Transverse colon (tissue), 4 donors: Measurements from ENCODE around the gene VASP. TPM values are rescaled to one million over a fixed set of nuclear protein-coding genes. Genes with fewer than 3 reads are reported as not detected.

ENCODE experiments used
- DNase-seq: peaks from one replicate; pipeline ENCODE4 v3.0.0-alpha.2; 2019
- H3K27ac ChIP-seq, 4 donors: fragments of 200-600 bp; sonication (generic); 2 replicates each; pipeline ENCODE4 v1.5.1; 2016 to 2018; ENCODE audit warnings: inconsistent platforms in 4 of 4
- H3K27me3 ChIP-seq: fragments of 200-600 bp; sonication (generic); 2 replicates; pipeline ENCODE4 v1.5.1; 2017; ENCODE audit warnings: inconsistent platforms
- H3K36me3 ChIP-seq, 4 donors: fragments of 200-600 bp; sonication (generic); 2 replicates each; pipeline ENCODE4 v1.5.1; 2017 to 2019; ENCODE audit warnings: inconsistent platforms in 4 of 4
- H3K4me1 ChIP-seq, 4 donors: fragments of 200-600 bp; sonication (generic); 2 replicates each; pipeline ENCODE4 v1.5.1; 2017 to 2020; ENCODE audit warnings: inconsistent platforms in 4 of 4
- H3K4me3 ChIP-seq, 4 donors: fragments of 200-600 bp; sonication (generic); 1 replicate in 1 of 4; 2 replicates in 3 of 4; pipeline versions ENCODE4 v1.5.1 to v1.6.1; 2017 to 2019; ENCODE audit warnings: inconsistent platforms in 4 of 4
- H3K9me3 ChIP-seq, 2 donors: fragments of 200-600 bp; sonication (generic); 2 replicates each; pipeline ENCODE4 v1.5.1; 2017 to 2019; ENCODE audit warnings: inconsistent platforms in 2 of 2
- CTCF ChIP-seq, 5 experiments: fragments of 200-600 bp in 3 of 5; fragments of 450-650 bp in 2 of 5; sonication (generic) in 3 of 5; IDR thresholded peaks; 1 replicate in 2 of 5; 2 replicates in 3 of 5; pipeline ENCODE4 v1.5.1; 2016 to 2017; ENCODE audit warnings: antibody characterized with exemption in 5 of 5, inconsistent platforms in 3 of 5, mild to moderate bottlenecking in 2 of 5, moderate library complexity in 1 of 5
- EP300 ChIP-seq: sonication (generic); formaldehyde crosslinking; IDR thresholded peaks from one replicate; pipeline ENCODE4 v1.6.1; 2017; ENCODE audit warnings: antibody characterized with exemption, low read depth
- POLR2A ChIP-seq: fragments of 450-650 bp; IDR thresholded peaks from one replicate; pipeline ENCODE4 v1.6.1; 2016; ENCODE audit warnings: antibody characterized with exemption, mild to moderate bottlenecking, moderate library complexity
- POLR2AphosphoS5 ChIP-seq, 3 donors: sonication (generic); formaldehyde crosslinking; IDR thresholded peaks; one replicate each; pipeline ENCODE4 v1.6.1; 2016; ENCODE audit warnings: antibody characterized with exemption in 3 of 3
- WGBS, 2 donors: methylation state at CpG; one replicate each; pipeline ENCODE4 v1.1.5; 2018; ENCODE audit warnings: low coverage in 1 of 2; 5-methylcytosine and 5-hydroxymethylcytosine counted together
- in situ Hi-C, 4 donors: fragments of 200-750 bp; cut with MboI; loops; one replicate each; pipeline versions ENCODE4 v1.15.0 to v1.15.1; 2017; ENCODE audit warnings: low sequenced_read_pairs in 3 of 4, low pct_ligation_motif_present in 1 of 4, low pct_unique_long_range_greater_than_20kb in 1 of 4
- intact Hi-C: fragments of 100-400 bp; cut with DNase I; formaldehyde crosslinking; loops from one replicate; pipeline ENCODE4 v1.15.1; 2023; ENCODE audit warnings: low total_unique reads
- total RNA-seq, 4 donors: library from RNA; depleted of rRNA; stranded (reverse); fragments of >200 nt; gene quantifications; one replicate each; pipeline ENCODE4 v1.1.0, GENCODE V29; 2016

VASP gene
- total RNA-seq, 4 donors from 2014 or later, result 167 to 465 (median 204) TPM

GRCh38 chr19:45574526-45574925 lies 67.2 kb downstream of the VASP start:
- in situ Hi-C loops, result no loop called here
- Histone ChIP-seq H3K4me1 (peaks cover 9 to 43% (median 34%) of the 10 kb centered on the region in 4 donors), H3K27me3 (no peaks in the 10 kb centered on the region), H3K4me3 (no peak overlapping the region), H3K27ac (peak overlapping the region in 1 of 4 donors; percentile 11), H3K9me3 (no peaks in the 10 kb centered on the region), H3K36me3 (no peaks in the 10 kb centered on the region)
- intact Hi-C loops, result no loop called here
- no peak for DNase-seq
- WGBS, 2 donors, result 78% methylated on average over 4 of the region's 4 CpGs; no CpG with 5 or more reads in 1 of the 2 donors
- TF ChIP-seq EP300 (no peak), POLR2A (no peak), CTCF (IDR thresholded peaks at IDR 0.05) (no peak)

GRCh38 chr19:45575216-45575615 lies 67.9 kb downstream of the VASP start:
- no peak for DNase-seq
- no peak overlapping the region for H3K4me3 ChIP-seq
- H3K27me3 ChIP-seq, result no peaks in the 10 kb centered on the region
- no peaks in the 10 kb centered on the region for H3K9me3 ChIP-seq
- in situ Hi-C loops (no loop called here), intact Hi-C loops (no loop called here)
- no peak for TF ChIP-seq POLR2A
- no peak for TF ChIP-seq CTCF (IDR thresholded peaks at IDR 0.05)
- TF ChIP-seq EP300, result no peak
- no peak for TF ChIP-seq POLR2AphosphoS5 (IDR thresholded peaks at IDR 0.05)
- WGBS, 2 donors, result 71 to 83% methylated on average over 2 to 5 of the region's 5 CpGs
- H3K27ac ChIP-seq, result peak overlapping the region in 3 of 4 donors; percentile 11 to 85 (median 78)
- no peaks in the 10 kb centered on the region for H3K36me3 ChIP-seq
- H3K4me1 ChIP-seq, result peaks cover 9 to 40% (median 31%) of the 10 kb centered on the region in 4 donors

Other genes with a start within 250 kb of the VASP start
- gene CKM, start 184.6 kb upstream of the VASP start, total RNA-seq, result 10 to 100 TPM in 2 of 4 donors, 1 to 10 TPM in 1, not detected in 1; 4.0 to 32.2 (median 27.9) TPM
- not detected for gene KLC3, start 166.7 kb upstream of the VASP start, total RNA-seq
- 10 to 100 TPM in 1 of 4 donors, 1 to 10 TPM in 3; 3.0 to 46.2 (median 9.2) TPM for gene ERCC2, start 136.9 kb upstream of the VASP start, total RNA-seq
- gene PPP1R13L, start 102.4 kb upstream of the VASP start, total RNA-seq, result 100 to 1,000 TPM in 1 of 4 donors, 10 to 100 TPM in 3; 28.5 to 298 (median 44.4) TPM
- 1 to 10 TPM in 3 of 4 donors, under 1 TPM in 1; 1.00 to 3.5 (median 1.2) TPM for gene POLR1G, start 100.8 kb upstream of the VASP start, total RNA-seq
- 10 to 100 TPM; 38.8 to 42.6 (median 40.0) TPM for gene ERCC1, start 83.6 kb upstream of the VASP start, total RNA-seq
- 10 to 100 TPM; 14.5 to 64.7 (median 25.6) TPM for gene FOSB, start 39.5 kb upstream of the VASP start, total RNA-seq
- 10 to 100 TPM in 1 of 4 donors, 1 to 10 TPM in 1, not detected in 2; 5.7 to 13.5 TPM for gene RTN2, start 10.4 kb upstream of the VASP start, total RNA-seq
- gene PPM1N, start 9.0 kb upstream of the VASP start, total RNA-seq, result 1 to 10 TPM in 2 of 4 donors, under 1 TPM in 1, not detected in 1; 1.00 to 4.3 (median 1.4) TPM
- 10 to 100 TPM in 1 of 4 donors, 1 to 10 TPM in 3; 6.7 to 10.8 (median 8.6) TPM for gene OPA3, start 77.3 kb downstream of the VASP start, total RNA-seq
- 1 to 10 TPM in 1 of 4 donors, under 1 TPM in 3; 0.27 to 1.4 (median 0.43) TPM for gene GPR4, start 94.7 kb downstream of the VASP start, total RNA-seq
- gene EML2, start 131.9 kb downstream of the VASP start, total RNA-seq, result 10 to 100 TPM; 40.8 to 64.3 (median 60.0) TPM
- gene GIPR, start 160.7 kb downstream of the VASP start, total RNA-seq, result 10 to 100 TPM; 10.1 to 40.4 (median 14.1) TPM
- 100 to 1,000 TPM in 2 of 4 donors, 10 to 100 TPM in 2; 39.3 to 407 (median 93.4) TPM for gene SNRPD2, start 184.5 kb downstream of the VASP start, total RNA-seq
- 10 to 100 TPM in 1 of 4 donors, 1 to 10 TPM in 2, under 1 TPM in 1; 0.75 to 17.3 (median 7.2) TPM for gene QPCTL, start 185.2 kb downstream of the VASP start, total RNA-seq
- 10 to 100 TPM; 14.1 to 40.8 (median 19.6) TPM for gene FBXO46, start 223.4 kb downstream of the VASP start, total RNA-seq
- gene MEIOSIN, start 226.0 kb downstream of the VASP start, total RNA-seq, result not detected